ENCODE results near the gene CD3D.
"Not testable (repeated sequence)": the region's sequence is repeated elsewhere in the genome, so short reads cannot be mapped to it uniquely, and the experiment has no call there.

Gene CD3D

GRCh38 chr11:118311518-118311917 is 31.0 kb downstream of the CD3D start:
- peak overlapping the region; percentile 57 for H3K27ac ChIP-seq (ENCODE audit: low read length)
- H3K4me3 ChIP-seq (ENCODE audit: low read depth in 1 of 2, low read length in 2 of 2): no peak overlapping the region
- H3K79me2 ChIP-seq (ENCODE audit: insufficient read depth, low read length): peaks cover 77% of the 10 kb centered on the region
- DNase-seq (no peak), ATAC-seq (ENCODE audit: insufficient read depth, low read depth) (no peak)
- TF ChIP-seq CTCF (IDR thresholded peaks at IDR 0.05; ENCODE audit: borderline replicate concordance, extremely low read depth, low read length, poor library complexity, severe bottlenecking) (peak; percentile 24), EZH2 (IDR thresholded peaks at IDR 0.05; ENCODE audit: borderline replicate concordance, low read depth, low read length, severe bottlenecking) (no peak)
- H2AFZ ChIP-seq (ENCODE audit: low read depth, low read length): no peak overlapping the region
- peaks cover 84% of the 10 kb centered on the region for H3K36me3 ChIP-seq (ENCODE audit: insufficient read depth, low read length)
- peak overlapping the region; percentile 22; the same call in 1 of the 2 replicates for H3K9ac ChIP-seq (ENCODE audit: low read depth, low read length)
- H3K27me3 ChIP-seq (ENCODE audit: insufficient read depth, low read length, poor library complexity): no peaks in the 10 kb centered on the region
- H3K9me3 ChIP-seq (ENCODE audit: insufficient read depth, low read length, severe bottlenecking): no peaks in the 10 kb centered on the region
- H4K20me1 ChIP-seq (ENCODE audit: insufficient read depth, low read length): no peaks in the 10 kb centered on the region
- peaks cover 96% of the 10 kb centered on the region for H3K4me1 ChIP-seq (ENCODE audit: insufficient read depth, low read length)
- H3K4me2 ChIP-seq (ENCODE audit: insufficient read depth, low read length): no peak overlapping the region

- H3K4me2 ChIP-seq (ENCODE audit: insufficient read depth, low read length): peak overlapping the region; percentile 23; the same call in 1 of the 2 replicates
- H3K79me2 ChIP-seq (ENCODE audit: insufficient read depth, low read length): peaks cover 83% of the 10 kb centered on the region
- no peak overlapping the region for H3K4me3 ChIP-seq (ENCODE audit: low read depth in 1 of 2, low read length in 2 of 2)
- peaks cover 96% of the 10 kb centered on the region for H3K4me1 ChIP-seq (ENCODE audit: insufficient read depth, low read length)
- TF ChIP-seq EZH2 (IDR thresholded peaks at IDR 0.05; ENCODE audit: borderline replicate concordance, low read depth, low read length, severe bottlenecking): no peak
- TF ChIP-seq CTCF (IDR thresholded peaks at IDR 0.05; ENCODE audit: borderline replicate concordance, extremely low read depth, low read length, poor library complexity, severe bottlenecking): no peak
- ATAC-seq (ENCODE audit: insufficient read depth, low read depth) (no peak), DNase-seq (no peak)
- H3K9me3 ChIP-seq (ENCODE audit: insufficient read depth, low read length, severe bottlenecking): no peaks in the 10 kb centered on the region
- peaks cover 88% of the 10 kb centered on the region for H3K36me3 ChIP-seq (ENCODE audit: insufficient read depth, low read length)
- no peaks in the 10 kb centered on the region for H3K27me3 ChIP-seq (ENCODE audit: insufficient read depth, low read length, poor library complexity)
- H2AFZ ChIP-seq (ENCODE audit: low read depth, low read length): no peak overlapping the region
- H4K20me1 ChIP-seq (ENCODE audit: insufficient read depth, low read length): no peaks in the 10 kb centered on the region
- peak overlapping the region; percentile 62 for H3K27ac ChIP-seq (ENCODE audit: low read length)
- H3K9ac ChIP-seq (ENCODE audit: low read depth, low read length): peak overlapping the region; percentile 22; the same call in 1 of the 2 replicates
Measured at GRCh38 chr11:118310781-118311485, 31.6 kb downstream of the CD3D start.

GRCh38 chr11:118310271-118310670 is 32.2 kb downstream of the CD3D start:
- no peaks in the 10 kb centered on the region for H3K9me3 ChIP-seq (ENCODE audit: insufficient read depth, low read length, severe bottlenecking)
- no peak overlapping the region for H3K4me3 ChIP-seq (ENCODE audit: low read depth in 1 of 2, low read length in 2 of 2)
- H3K9ac ChIP-seq (ENCODE audit: low read depth, low read length): no peak overlapping the region
- peak overlapping the region; percentile 26; the same call in 1 of the 2 replicates for H3K27ac ChIP-seq (ENCODE audit: low read length)
- H3K79me2 ChIP-seq (ENCODE audit: insufficient read depth, low read length): peaks cover 89% of the 10 kb centered on the region
- ATAC-seq (ENCODE audit: insufficient read depth, low read depth) (no peak), DNase-seq (no peak)
- no peaks in the 10 kb centered on the region for H4K20me1 ChIP-seq (ENCODE audit: insufficient read depth, low read length)
- H3K27me3 ChIP-seq (ENCODE audit: insufficient read depth, low read length, poor library complexity): no peaks in the 10 kb centered on the region
- no peak overlapping the region for H2AFZ ChIP-seq (ENCODE audit: low read depth, low read length)
- H3K4me1 ChIP-seq (ENCODE audit: insufficient read depth, low read length): peaks cover 96% of the 10 kb centered on the region
- H3K36me3 ChIP-seq (ENCODE audit: insufficient read depth, low read length): peaks cover 90% of the 10 kb centered on the region
- H3K4me2 ChIP-seq (ENCODE audit: insufficient read depth, low read length): no peak overlapping the region
- no peak for TF ChIP-seq CTCF (IDR thresholded peaks at IDR 0.05; ENCODE audit: borderline replicate concordance, extremely low read depth, low read length, poor library complexity, severe bottlenecking)
- TF ChIP-seq EZH2 (IDR thresholded peaks at IDR 0.05; ENCODE audit: borderline replicate concordance, low read depth, low read length, severe bottlenecking): no peak

- not testable (repeated sequence) for H3K9ac ChIP-seq (ENCODE audit: low read depth, low read length); H3K27me3 ChIP-seq (ENCODE audit: insufficient read depth, low read length, poor library complexity); H3K9me3 ChIP-seq (ENCODE audit: insufficient read depth, low read length, severe bottlenecking); DNase-seq; H2AFZ ChIP-seq (ENCODE audit: low read depth, low read length); ATAC-seq (ENCODE audit: insufficient read depth, low read depth); H4K20me1 ChIP-seq (ENCODE audit: insufficient read depth, low read length); H3K4me3 ChIP-seq (ENCODE audit: low read depth in 1 of 2, low read length in 2 of 2)
- H3K79me2 ChIP-seq (ENCODE audit: insufficient read depth, low read length): peaks cover 96% of the 10 kb centered on the region
- peak overlapping the region; percentile 60; the same call in 1 of the 2 replicates for H3K4me2 ChIP-seq (ENCODE audit: insufficient read depth, low read length)
- H3K36me3 ChIP-seq (ENCODE audit: insufficient read depth, low read length): peaks cover 78% of the 10 kb centered on the region
- peak overlapping the region; percentile 97 for H3K27ac ChIP-seq (ENCODE audit: low read length)
- H3K4me1 ChIP-seq (ENCODE audit: insufficient read depth, low read length): peaks cover 90% of the 10 kb centered on the region
Measured at GRCh38 chr11:118308995-118309528, 33.4 kb downstream of the CD3D start.
